ENCODE measurements around the gene IFIT1.
"Not testable (repeated sequence)": the region's sequence is repeated elsewhere in the genome, so short reads cannot be mapped to it uniquely, and the experiment has no call there.

IFIT1 gene

GRCh38 chr10:89427629-89428028 is 35.2 kb downstream of the IFIT1 start:
- DNase-seq (ENCODE audit: low read depth in 2 of 2, low spot score in 1 of 2), result no peak

DNA sequence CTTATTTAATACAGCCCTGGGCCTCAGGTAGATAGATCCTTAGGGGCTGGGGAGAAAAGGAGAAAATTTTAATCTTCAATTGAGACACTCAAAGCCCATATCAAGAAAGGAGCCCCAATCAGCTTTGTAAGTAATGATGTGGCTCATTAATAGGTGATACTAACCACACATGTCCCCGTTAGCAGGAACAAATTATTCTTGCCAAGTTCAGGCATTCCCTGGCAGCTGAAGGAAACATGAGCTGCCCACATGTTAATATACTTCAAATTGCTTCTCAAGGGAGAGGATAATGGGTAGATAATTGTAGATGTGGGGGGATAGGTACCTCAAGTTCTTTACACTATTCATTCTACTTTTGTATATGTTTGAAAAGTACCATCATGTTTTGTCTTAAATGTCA is 36.5 kb downstream of the IFIT1 start:
- no peak for DNase-seq (ENCODE audit: low read depth in 2 of 2, low spot score in 1 of 2)

DNA sequence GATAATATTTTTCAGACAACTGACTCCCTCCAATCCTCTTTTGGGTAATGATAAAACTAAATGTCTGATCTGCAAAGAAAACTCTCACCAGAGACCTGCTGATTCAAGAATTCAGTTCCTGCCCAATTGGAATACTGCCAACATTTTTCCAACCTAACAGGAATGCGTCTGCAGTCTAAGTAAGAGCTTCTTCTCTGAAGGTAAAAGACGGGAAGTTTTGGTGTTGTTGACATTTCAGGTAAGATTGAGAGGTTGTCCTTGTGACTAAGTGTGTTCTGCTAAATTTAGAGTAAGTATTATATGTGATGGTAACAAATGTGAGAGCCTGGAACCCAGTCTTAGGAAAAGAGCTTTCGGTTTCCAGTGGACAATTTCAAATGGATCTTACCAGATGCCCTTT is 39.6 kb downstream of the IFIT1 start:
- DNase-seq (ENCODE audit: low read depth in 2 of 2, low spot score in 1 of 2), result no peak

DNA sequence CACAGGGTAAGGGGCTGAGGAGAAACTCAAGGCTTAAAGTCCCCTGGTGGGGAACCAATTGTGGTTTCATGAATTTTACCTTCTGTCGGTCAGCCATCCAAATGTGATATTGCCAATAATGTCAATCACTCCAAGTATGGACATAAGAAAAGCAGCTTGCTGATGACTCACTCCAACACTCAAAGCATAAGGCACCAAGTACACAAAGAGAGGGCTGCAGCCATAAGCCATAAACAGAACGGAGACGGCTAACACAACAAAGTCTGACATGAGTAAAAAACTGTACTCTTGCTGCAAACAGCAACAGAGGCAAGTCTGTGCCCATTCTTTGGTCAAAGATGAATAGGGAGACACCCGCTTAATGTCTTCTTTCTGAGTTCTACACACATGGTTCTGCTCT is 46.1 kb downstream of the IFIT1 start:
- no peak for DNase-seq (ENCODE audit: low read depth in 2 of 2, low spot score in 1 of 2)

GRCh38 chr10:89440226-89441009 is 48.0 kb downstream of the IFIT1 start:
- no peak for DNase-seq (ENCODE audit: low read depth in 2 of 2, low spot score in 1 of 2)

DNA sequence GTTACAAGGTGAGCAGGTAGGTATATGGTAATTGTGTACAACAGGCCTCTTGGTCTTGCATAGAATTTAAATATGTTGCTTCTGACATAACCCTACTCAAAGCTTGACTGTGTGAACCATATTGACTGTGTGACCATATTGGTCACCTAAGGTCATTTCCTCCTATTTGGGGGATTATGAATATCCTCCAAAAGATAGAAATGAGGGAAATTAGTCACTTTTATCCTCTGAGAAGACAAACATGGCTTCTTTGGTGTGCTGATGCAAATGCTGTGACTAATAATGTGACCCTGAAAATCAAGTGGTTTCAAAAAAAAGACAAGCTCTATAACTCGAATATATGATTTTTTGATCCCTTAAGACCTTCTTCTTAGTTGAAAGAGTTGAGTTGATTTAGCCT is 49.9 kb downstream of the IFIT1 start:
- no peak for DNase-seq (ENCODE audit: low read depth in 2 of 2, low spot score in 1 of 2)

- not testable (repeated sequence) for DNase-seq (ENCODE audit: low read depth in 2 of 2, low spot score in 1 of 2)
These were observed 52.4 kb downstream of the IFIT1 start for GRCh38 chr10:89444819-89445218.

GRCh38 chr10:89450901-89451300 is 58.5 kb downstream of the IFIT1 start:
- DNase-seq (ENCODE audit: low read depth in 2 of 2, low spot score in 1 of 2), result no peak

GRCh38 chr10:89452193-89452592 is 59.8 kb downstream of the IFIT1 start:
- no peak for DNase-seq (ENCODE audit: low read depth in 2 of 2, low spot score in 1 of 2)

DNA sequence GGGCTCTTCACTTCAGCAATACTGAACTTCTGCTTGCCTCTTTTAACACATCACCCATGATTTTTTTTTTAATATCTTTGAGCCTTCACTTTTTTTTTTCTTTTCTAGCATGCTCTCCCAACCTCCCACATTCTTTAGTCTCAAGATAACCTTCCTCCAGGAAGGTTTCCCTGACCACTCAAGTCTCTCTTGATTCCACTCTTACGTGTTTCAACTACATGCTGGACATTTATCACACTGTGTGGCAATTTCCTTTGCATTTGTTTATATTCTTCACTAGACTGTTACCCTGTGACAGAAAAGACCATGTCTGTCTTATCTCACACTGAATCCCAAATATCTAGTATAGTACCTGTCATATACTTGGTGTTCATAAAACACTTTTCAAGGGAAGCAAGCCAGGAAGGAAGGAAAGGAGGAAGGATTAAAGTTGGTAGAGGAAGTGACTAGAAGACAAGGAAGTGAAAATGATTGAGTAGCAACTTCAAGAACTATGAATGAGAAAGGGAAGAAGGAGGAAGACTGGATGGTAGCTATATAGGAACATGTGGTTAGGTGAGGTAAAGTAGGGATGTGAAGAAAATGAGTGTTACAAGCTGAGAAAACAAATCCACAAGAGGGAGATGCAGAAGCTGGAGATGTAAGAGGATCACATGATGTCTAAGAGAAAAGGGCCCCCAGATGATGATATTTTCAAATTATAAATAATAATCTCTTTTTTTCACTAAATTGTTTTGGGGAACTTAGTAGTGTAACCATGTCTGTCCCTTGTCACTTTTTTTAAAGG is 62.3 kb downstream of the IFIT1 start:
- no peak for DNase-seq (ENCODE audit: low read depth in 2 of 2, low spot score in 1 of 2)
